ENCODE data around the gene ACER1.
"Not testable (repeated sequence)": the region's sequence is repeated elsewhere in the genome, so short reads cannot be mapped to it uniquely, and the experiment has no call there.

ACER1 gene

GRCh38 chr19:6333439-6333838, at the start of gene ACER1:
TSS of gene ACER1 (minus strand) at chr19:6333612. CDS start at chr19:6333551, 61 bp downstream.
- DNase-seq: no peak

GRCh38 chr19:6383188-6383587, 49.8 kb upstream of the ACER1 start:
- DNase-seq: no peak

- DNase-seq: no peak
These were observed 47.8 kb upstream of the ACER1 start for GRCh38 chr19:6381030-6381750.

GRCh38 chr19:6379744-6380143, 46.3 kb upstream of the ACER1 start:
- no peak for DNase-seq

GRCh38 chr19:6378486-6378885, 45.1 kb upstream of the ACER1 start:
- DNase-seq: no peak

GRCh38 chr19:6378041-6378440, 44.6 kb upstream of the ACER1 start:
- DNase-seq: no peak

GRCh38 chr19:6376512-6377190, 43.2 kb upstream of the ACER1 start:
- no peak for DNase-seq

GRCh38 chr19:6375411-6376010, 42.1 kb upstream of the ACER1 start, which contains the start of gene PSPN:
TSS of gene PSPN (minus strand) at chr19:6375933. CDS start at chr19:6375849, 84 bp downstream.
- DNase-seq: no peak

- DNase-seq: no peak
These were observed 41.4 kb upstream of the ACER1 start for GRCh38 chr19:6374711-6375410.

- no peak for DNase-seq
These were observed 40.8 kb upstream of the ACER1 start for GRCh38 chr19:6374161-6374709.

GRCh38 chr19:6373813-6374108, 40.3 kb upstream of the ACER1 start:
- no peak for DNase-seq

- peak; percentile 98 for DNase-seq
These were observed 39.8 kb upstream of the ACER1 start for GRCh38 chr19:6373096-6373812.

- peak; percentile 92 for DNase-seq
These were observed 39.2 kb upstream of the ACER1 start, which contains the start of gene ALKBH7 for GRCh38 chr19:6372594-6373095. TSS of gene ALKBH7 (plus strand) at chr19:6372794. CDS start at chr19:6372821, 27 bp downstream.

- DNase-seq: no peak
These were observed 30.9 kb upstream of the ACER1 start for GRCh38 chr19:6364353-6364752.

GRCh38 chr19:6362351-6362801, 29.0 kb upstream of the ACER1 start:
- DNase-seq: peak; percentile 47

GRCh38 chr19:6362027-6362350, 28.6 kb upstream of the ACER1 start:
- DNase-seq: no peak

GRCh38 chr19:6360857-6361216, 27.4 kb upstream of the ACER1 start:
- DNase-seq: not testable (repeated sequence)

GRCh38 chr19:6360445-6360844, 27.0 kb upstream of the ACER1 start:
- DNase-seq: not testable (repeated sequence)

- DNase-seq: no peak
These were observed 26.3 kb upstream of the ACER1 start for GRCh38 chr19:6359568-6360341.

- DNase-seq: no peak
These were observed 24.6 kb upstream of the ACER1 start for GRCh38 chr19:6358003-6358402.

GRCh38 chr19:6357174-6357573, 23.8 kb upstream of the ACER1 start:
- DNase-seq: no peak

Measured in activated T-cell treated with anti-CD3 and anti-CD28 coated beads, Interleukin-2, amount 50 U/mL, for 1 hour (primary cell).